Epithelial cell of esophagus (primary cell): ENCODE data around the gene MTURN.
"Not testable (repeated sequence)": the region's sequence is repeated elsewhere in the genome, so short reads cannot be mapped to it uniquely, and the experiment has no call there.

Source experiments
- DNase-seq: peaks from one replicate; pipeline ENCODE4 v3.0.0; 2010; ENCODE audit warnings: low read depth
- H3K4me3 ChIP-seq: 2 replicates; pipeline ENCODE4 v1.5.1; 2011; ENCODE audit warnings: mild to moderate bottlenecking, low read length, control low read depth
- CTCF ChIP-seq: IDR thresholded peaks from 2 replicates; pipeline ENCODE4 v1.5.1; 2011; ENCODE audit warnings: low read depth, mild to moderate bottlenecking, low read length, control low read depth, inconsistent platforms; ENCODE audit not compliant: insufficient read depth; ENCODE audit errors: missing control alignments

MTURN gene

GRCh38 chr7:30093420-30093952 lies 41.3 kb upstream of the MTURN start:
- no peak for DNase-seq
- H3K4me3 ChIP-seq: no peak overlapping the region
- no peak for TF ChIP-seq CTCF

GRCh38 chr7:30098599-30098998 lies 36.2 kb upstream of the MTURN start:
- H3K4me3 ChIP-seq, DNase-seq: not testable (repeated sequence)

GRCh38 chr7:30102281-30102680 lies 32.5 kb upstream of the MTURN start:
- no peak for DNase-seq
- H3K4me3 ChIP-seq: no peak overlapping the region
- no peak for TF ChIP-seq CTCF

GRCh38 chr7:30104157-30104556 lies 30.6 kb upstream of the MTURN start:
- H3K4me3 ChIP-seq: no peak overlapping the region
- DNase-seq: no peak
- no peak for TF ChIP-seq CTCF

- no peak for TF ChIP-seq CTCF
- H3K4me3 ChIP-seq: no peak overlapping the region
- no peak for DNase-seq
These were observed 22.6 kb upstream of the MTURN start for GRCh38 chr7:30112103-30112713.

- DNase-seq: no peak
- H3K4me3 ChIP-seq: no peak overlapping the region
- no peak for TF ChIP-seq CTCF
These were observed 21.6 kb upstream of the MTURN start for GRCh38 chr7:30113144-30113543.

GRCh38 chr7:30114536-30115238 lies 20.1 kb upstream of the MTURN start:
- no peak for TF ChIP-seq CTCF
- DNase-seq: no peak
- H3K4me3 ChIP-seq: no peak overlapping the region
